GM23338 (cell line): ENCODE results near the gene ITGA7. TPM values are rescaled to one million over a fixed set of nuclear protein-coding genes. Genes with fewer than 3 reads are reported as not detected.

Source experiments
- ATAC-seq: fragments of 200-7000 bp; cut with Tn5 transposase; 3 replicates; pipeline ENCODE4 v1.9.1; 2020
- DNase-seq: peaks from one replicate; pipeline ENCODE4 v3.0.0-alpha.2; 2015; ENCODE audit warnings: low spot score
- H2AFZ ChIP-seq: fragments of 200-600 bp; sonication (generic); 2 replicates; pipeline ENCODE4 v1.8.0; 2016; ENCODE audit warnings: antibody characterized with exemption, mild to moderate bottlenecking, moderate library complexity
- H3F3A ChIP-seq: fragments of 200-600 bp; sonication (generic); replicated peaks from 2 replicates; pipeline ENCODE4 v1.8.0; 2017; ENCODE audit warnings: antibody characterized with exemption, mixed run types, low read depth
- H3K27ac ChIP-seq: fragments of 200-600 bp; sonication (generic); 2 replicates; pipeline ENCODE4 v1.6.1; 2016; ENCODE audit warnings: low read depth
- H3K27me3 ChIP-seq: fragments of 200-600 bp; sonication (generic); 2 replicates; pipeline ENCODE4 v1.8.0; 2016; ENCODE audit warnings: mild to moderate bottlenecking, mixed run types, moderate library complexity; ENCODE audit not compliant: insufficient read depth
- H3K36me3 ChIP-seq: fragments of 200-600 bp; sonication (generic); 2 replicates; pipeline ENCODE4 v1.8.0; 2016; ENCODE audit warnings: mild to moderate bottlenecking; ENCODE audit not compliant: insufficient read depth
- H3K4me1 ChIP-seq: fragments of 200-600 bp; sonication (generic); 2 replicates; pipeline ENCODE4 v1.8.0; 2016; ENCODE audit warnings: mild to moderate bottlenecking, moderate library complexity; ENCODE audit not compliant: insufficient read depth
- H3K4me2 ChIP-seq: fragments of 200-600 bp; sonication (generic); 2 replicates; pipeline ENCODE4 v1.7.1; 2017; ENCODE audit warnings: mixed run types
- H3K4me3 ChIP-seq: fragments of 200-600 bp; sonication (generic); 2 replicates; pipeline ENCODE4 v1.6.1; 2016; ENCODE audit warnings: mixed run types
- H3K79me2 ChIP-seq: fragments of 200-600 bp; sonication (generic); replicated peaks from 2 replicates; pipeline ENCODE4 v1.8.0; 2017; ENCODE audit warnings: mild to moderate bottlenecking; ENCODE audit not compliant: insufficient read depth
- H3K9me2 ChIP-seq: fragments of 200-600 bp; sonication (generic); 2 replicates; pipeline ENCODE4 v1.8.0; 2017; ENCODE audit not compliant: insufficient read depth
- H4K20me1 ChIP-seq: fragments of 200-600 bp; sonication (generic); replicated peaks from 2 replicates; pipeline ENCODE4 v1.8.0; 2017; ENCODE audit warnings: mild to moderate bottlenecking; ENCODE audit not compliant: insufficient read depth
- H3K27ac Mint-ChIP-seq: 2 replicates; pipeline ENCODE4 v1.8.0; 2020; ENCODE audit warnings: inconsistent platforms, mild to moderate bottlenecking, moderate library complexity, mixed read lengths
- H3K27me3 Mint-ChIP-seq: 3 replicates; pipeline ENCODE4 v1.8.0; 2022; ENCODE audit warnings: low read depth, mild to moderate bottlenecking, moderate library complexity, mixed read lengths, inconsistent platforms; ENCODE audit not compliant: insufficient read depth, poor library complexity
- H3K36me3 Mint-ChIP-seq: 3 replicates; pipeline ENCODE4 v1.8.0; 2021; ENCODE audit warnings: low read depth, mild to moderate bottlenecking, inconsistent platforms, moderate library complexity, mixed read lengths
- H3K4me1 Mint-ChIP-seq: 3 replicates; pipeline ENCODE4 v1.8.0; 2020; ENCODE audit warnings: mild to moderate bottlenecking, inconsistent platforms, mixed read lengths
- H3K4me3 Mint-ChIP-seq: 3 replicates; pipeline ENCODE4 v1.8.0; 2021; ENCODE audit warnings: moderate library complexity, mild to moderate bottlenecking, inconsistent platforms, mixed read lengths
- H3K9me3 Mint-ChIP-seq: 3 replicates; pipeline ENCODE4 v1.8.0; 2020; ENCODE audit warnings: moderate library complexity, mild to moderate bottlenecking, inconsistent platforms, mixed read lengths
- CREB1 ChIP-seq: fragments of 250-450 bp; sonication (Bioruptor Pico); IDR thresholded peaks from 2 replicates; pipeline ENCODE4 v1.5.0; 2020; ENCODE audit warnings: low read depth, mild to moderate bottlenecking, moderate library complexity
- CTCF ChIP-seq, 2 experiments: fragments of 200-600 bp in 1 of 2; sonication (generic) in 1 of 2; conservative IDR thresholded peaks; 2 replicates each; pipeline versions ENCODE4 v1.5.1 to v1.6.1; 2016 to 2017; ENCODE audit warnings: antibody characterized with exemption in 2 of 2, low read depth in 2 of 2, mild to moderate bottlenecking in 2 of 2, moderate library complexity in 1 of 2
- NANOG ChIP-seq: IDR thresholded peaks from 2 replicates; pipeline ENCODE4 v1.6.1; 2016; ENCODE audit warnings: antibody characterized with exemption, borderline replicate concordance
- POLR2AphosphoS5 ChIP-seq: IDR thresholded peaks from 2 replicates; pipeline ENCODE4 v1.6.1; 2016; ENCODE audit warnings: antibody characterized with exemption, low read depth
- REST ChIP-seq: IDR thresholded peaks from one replicate; pipeline ENCODE4 v1.6.1; 2018; ENCODE audit warnings: antibody characterized with exemption; ENCODE audit not compliant: unreplicated experiment
- STAT1 ChIP-seq: IDR thresholded peaks from one replicate; pipeline ENCODE4 v1.6.1; 2016; ENCODE audit warnings: antibody characterized with exemption; ENCODE audit not compliant: unreplicated experiment
- ZNF331 ChIP-seq: fragments of 250-450 bp; sonication (Bioruptor Pico); IDR thresholded peaks from 2 replicates; pipeline ENCODE4 v1.5.0; 2020; ENCODE audit warnings: low read depth, mild to moderate bottlenecking, moderate library complexity
- ZNF462 ChIP-seq: fragments of 250-450 bp; sonication (Bioruptor Pico); IDR thresholded peaks from 2 replicates; pipeline ENCODE4 v1.5.0; 2020; ENCODE audit warnings: mild to moderate bottlenecking, moderate library complexity
- polyA plus RNA-seq: library from polyadenylated mRNA; unstranded; fragments of >200 nt; fragmentation: Nextera tagmentation; extraction: Ambion mirVana; gene quantifications from 2 replicates; pipeline ENCODE4 v1.2.1, GENCODE V29; 2016
- total RNA-seq: library from RNA; depleted of rRNA; stranded (reverse); fragments of >200 nt; shearing (Covaris generic); gene quantifications from 2 replicates; pipeline ENCODE4 v1.2.3, GENCODE V29; 2014

Gene ITGA7
- total and polyA plus RNA-seq, 2 experiments from 2014 or later = 20.0 to 49.1 TPM

- Histone ChIP-seq H3K4me1 (no peaks in the 10 kb centered on the region), H3K79me2 (no peaks in the 10 kb centered on the region), H3K36me3 (no peaks in the 10 kb centered on the region), H2AFZ (no peak overlapping the region), H4K20me1 (no peaks in the 10 kb centered on the region), H3K27me3 (no peaks in the 10 kb centered on the region), H3K9me2 (no peaks in the 10 kb centered on the region), H3K4me2 (no peak overlapping the region), H3K27ac (no peak overlapping the region), H3K4me3 (no peak overlapping the region), H3F3A (no peaks in the 10 kb centered on the region)
- DNase-seq (no peak), ATAC-seq (no peak)
- H3K9me3 Mint-ChIP-seq = no peaks in the 10 kb centered on the region
- TF ChIP-seq ZNF331 (CRISPR knock-in tag) (no peak), POLR2AphosphoS5 (no peak), REST (no peak), CTCF (conservative IDR thresholded peaks at IDR 0.05; ENCODE audit: low read depth in 2 of 2) (no peak)
- no peak overlapping the region for H3K4me3 Mint-ChIP-seq
- H3K27ac Mint-ChIP-seq = no peak overlapping the region
- no peaks in the 10 kb centered on the region; the same call in 2 of the 3 replicates for H3K4me1 Mint-ChIP-seq
- H3K36me3 Mint-ChIP-seq = no peaks in the 10 kb centered on the region
- peaks cover 2% of the 10 kb centered on the region for H3K27me3 Mint-ChIP-seq
These were observed 32.0 kb downstream of the ITGA7 start for GRCh38 chr12:55675666-55676065.

GRCh38 chr12:55673638-55674037 is 34.1 kb downstream of the ITGA7 start:
- H3K4me3 ChIP-seq = no peak overlapping the region
- H2AFZ ChIP-seq = no peak overlapping the region
- no peaks in the 10 kb centered on the region for H3K4me1 Mint-ChIP-seq
- H3K27me3 Mint-ChIP-seq = peaks cover 2% of the 10 kb centered on the region
- H3K9me2 ChIP-seq = no peaks in the 10 kb centered on the region
- no peak overlapping the region for H3K4me3 Mint-ChIP-seq
- no peak overlapping the region for H3K4me2 ChIP-seq
- no peak for DNase-seq
- no peaks in the 10 kb centered on the region for H3F3A ChIP-seq
- H3K79me2 ChIP-seq = no peaks in the 10 kb centered on the region
- H3K4me1 ChIP-seq = no peaks in the 10 kb centered on the region
- no peak for ATAC-seq
- no peaks in the 10 kb centered on the region for H3K36me3 Mint-ChIP-seq
- no peak overlapping the region for H3K27ac Mint-ChIP-seq
- no peak overlapping the region for H3K27ac ChIP-seq
- H4K20me1 ChIP-seq = no peaks in the 10 kb centered on the region
- H3K36me3 ChIP-seq = no peaks in the 10 kb centered on the region
- no peaks in the 10 kb centered on the region for H3K9me3 Mint-ChIP-seq
- no peaks in the 10 kb centered on the region for H3K27me3 ChIP-seq
- TF ChIP-seq CTCF (conservative IDR thresholded peaks at IDR 0.05; ENCODE audit: low read depth in 2 of 2) (no peak), ZNF462 (CRISPR knock-in tag) (no peak), STAT1 (no peak), CREB1 (CRISPR knock-in tag) (no peak), ZNF331 (CRISPR knock-in tag) (no peak), NANOG (no peak)
